CD4-positive, alpha-beta memory T cell (primary cell): ENCODE results near the gene RALGDS. TPM values are rescaled to one million over a fixed set of nuclear protein-coding genes. Genes with fewer than 3 reads are reported as not detected.

Source experiments
- CTCF ChIA-PET: fragments of 350-600 bp; sonication (Branson Sonifier 250); formaldehyde crosslinking; loops from one replicate; lab custom pipeline; 2021; ENCODE audit warnings: inconsistent platforms; ENCODE audit not compliant: partially characterized antibody; lab: Charles Lee
- POLR2A ChIA-PET: fragments of 350-600 bp; sonication (Branson Sonifier 250); formaldehyde crosslinking; loops from one replicate; lab custom pipeline; 2021; ENCODE audit not compliant: partially characterized antibody; lab: Charles Lee
- DNase-seq, 5 donors: peaks; one replicate each; pipeline versions ENCODE4 v3.0.0 to v3.0.0-alpha.2; 2020 to 2022; ENCODE audit warnings: mixed read lengths in 1 of 5
- H3K27ac ChIP-seq: one replicate; pipeline ENCODE4 v1.7.0; 2013; ENCODE audit warnings: low read depth, low read length
- H3K27me3 ChIP-seq: 2 replicates; pipeline ENCODE4 v1.7.0; 2013; ENCODE audit warnings: mild to moderate bottlenecking, low read length, moderate library complexity; ENCODE audit not compliant: insufficient read depth
- H3K36me3 ChIP-seq: 2 replicates; pipeline ENCODE4 v1.7.0; 2013; ENCODE audit warnings: mild to moderate bottlenecking, low read length, moderate library complexity; ENCODE audit not compliant: insufficient read depth
- H3K4me1 ChIP-seq: 2 replicates; pipeline ENCODE4 v1.7.0; 2013; ENCODE audit warnings: mild to moderate bottlenecking, low read length, moderate library complexity; ENCODE audit not compliant: insufficient read depth
- H3K4me3 ChIP-seq, 2 donors: one replicate each; pipeline ENCODE4 v1.7.0; 2013; ENCODE audit warnings: low read length in 2 of 2, mild to moderate bottlenecking in 1 of 2
- H3K9me3 ChIP-seq, 2 donors: one replicate each; pipeline ENCODE4 v1.7.0; 2013; ENCODE audit warnings: low read length in 2 of 2, control low read depth in 1 of 2; ENCODE audit not compliant: control insufficient read depth in 1 of 2
- H3K27ac Mint-ChIP-seq, 7 donors: one replicate each; pipeline ENCODE4 v1.8.0; 2020 to 2021; ENCODE audit warnings: mixed read lengths in 7 of 7, mild to moderate bottlenecking in 6 of 7, inconsistent platforms in 3 of 7, moderate library complexity in 3 of 7
- H3K27me3 Mint-ChIP-seq, 2 donors: one replicate each; pipeline ENCODE4 v1.8.0; 2020 to 2021; ENCODE audit warnings: mixed read lengths in 2 of 2
- H3K36me3 Mint-ChIP-seq, 2 donors: one replicate each; pipeline ENCODE4 v1.8.0; 2020 to 2021; ENCODE audit warnings: mixed read lengths in 2 of 2, inconsistent platforms in 1 of 2, mild to moderate bottlenecking in 1 of 2
- H3K4me1 Mint-ChIP-seq, 4 donors: one replicate each; pipeline ENCODE4 v1.8.0; 2020 to 2021; ENCODE audit warnings: mixed read lengths in 4 of 4, mild to moderate bottlenecking in 1 of 4
- H3K4me3 Mint-ChIP-seq, 8 donors: one replicate each; pipeline ENCODE4 v1.8.0; 2020 to 2021; ENCODE audit warnings: mixed read lengths in 8 of 8, mild to moderate bottlenecking in 7 of 8, moderate library complexity in 6 of 8, inconsistent platforms in 3 of 8
- H3K9me3 Mint-ChIP-seq, 8 donors: one replicate each; pipeline ENCODE4 v1.8.0; 2020 to 2021; ENCODE audit warnings: mixed read lengths in 8 of 8, mild to moderate bottlenecking in 5 of 8, inconsistent platforms in 3 of 8, moderate library complexity in 1 of 8
- intact Hi-C: fragments of 100-400 bp; cut with micrococcal nuclease; formaldehyde crosslinking; loops from one replicate; pipeline ENCODE4 v1.15.1; 2023
- polyA plus RNA-seq, 2 donors: library from polyadenylated mRNA; unstranded; fragments of 300-500 nt; fragmentation: Illumina TruSeq; gene quantifications; one replicate each; pipeline ENCODE4 v1.2.3, GENCODE V29; 2021
- total RNA-seq, 2 experiments: library from RNA; stranded (reverse); gene quantifications; one replicate each; pipeline ENCODE4 v1.2.3, GENCODE V29; 2021

The RALGDS gene
- total and polyA plus RNA-seq, 4 experiments from 2014 or later = 27.9 to 131 (median 95.2) TPM

GRCh38 chr9:133160742-133161546 lies 39.9 kb upstream of the RALGDS start:
- Mint-ChIP-seq H3K4me3 (peak overlapping the region in 5 of 8 donors; percentile 8 to 81 (median 49)), H3K4me1 (peaks cover 3 to 11% (median 7%) of the 10 kb centered on the region in 4 donors), H3K36me3 (no peaks in the 10 kb centered on the region), H3K27me3 (no peaks in the 10 kb centered on the region), H3K27ac (peak overlapping the region in 3 of 7 donors; percentile 5 to 76 (median 55)), H3K9me3 (no peaks in the 10 kb centered on the region)
- intact Hi-C loops = no loop called here
- Histone ChIP-seq H3K36me3 (no peaks in the 10 kb centered on the region), H3K27me3 (no peaks in the 10 kb centered on the region), H3K27ac (no peak overlapping the region), H3K4me1 (peaks cover 12% of the 10 kb centered on the region), H3K4me3 (no peak overlapping the region), H3K9me3 (no peaks in the 10 kb centered on the region)
- ChIA-PET CTCF (interaction anchor here (0.7 to 19.9 kb wide), 2 partner anchors 52 to 502 kb away, joined by 3 to 596 read pairs; partner anchors contain the start of gene RALGDS), POLR2A (interaction anchor here (1.0 kb wide), 1 partner anchor 13 kb away, joined by 4 read pairs; no protein-coding TSS in a partner anchor)
- DNase-seq = peak; percentile 31 to 45 (median 33)

GRCh38 chr9:133158695-133159094 lies 37.7 kb upstream of the RALGDS start:
- H3K27me3 Mint-ChIP-seq = no peaks in the 10 kb centered on the region
- peaks cover 3 to 11% (median 7%) of the 10 kb centered on the region in 4 donors for H3K4me1 Mint-ChIP-seq
- Histone ChIP-seq H3K9me3 (no peaks in the 10 kb centered on the region), H3K4me1 (peaks cover 9% of the 10 kb centered on the region), H3K4me3 (no peak overlapping the region), H3K36me3 (no peaks in the 10 kb centered on the region), H3K27me3 (no peaks in the 10 kb centered on the region), H3K27ac (no peak overlapping the region)
- H3K27ac Mint-ChIP-seq = no peak overlapping the region
- H3K4me3 Mint-ChIP-seq = no peak overlapping the region
- ChIA-PET POLR2A (no interaction called here), CTCF (interaction anchor here (1.2 to 19.9 kb wide), 5 partner anchors 11 to 137 kb away, joined by 4 to 596 read pairs (median 5); partner anchors contain the start of gene RALGDS)
- DNase-seq = no peak
- no peaks in the 10 kb centered on the region for H3K9me3 Mint-ChIP-seq
- intact Hi-C loops = no loop called here
- H3K36me3 Mint-ChIP-seq = no peaks in the 10 kb centered on the region

GRCh38 chr9:133155156-133155555 lies 34.1 kb upstream of the RALGDS start:
- ChIA-PET POLR2A (no interaction called here), CTCF (interaction anchor here (1.1 to 19.9 kb wide), 3 partner anchors 8 to 133 kb away, joined by 4 to 596 read pairs (median 11); partner anchors contain the start of gene RALGDS)
- no peak overlapping the region for H3K27ac ChIP-seq
- Mint-ChIP-seq H3K4me3 (no peak overlapping the region), H3K27ac (no peak overlapping the region), H3K9me3 (no peaks in the 10 kb centered on the region), H3K4me1 (no peaks in the 10 kb centered on the region), H3K27me3 (no peaks in the 10 kb centered on the region), H3K36me3 (no peaks in the 10 kb centered on the region)
- no peak for DNase-seq
- intact Hi-C loops = no loop called here
- no peak overlapping the region for H3K4me3 ChIP-seq
- H3K9me3 ChIP-seq = no peaks in the 10 kb centered on the region
- H3K36me3 ChIP-seq = no peaks in the 10 kb centered on the region
- H3K27me3 ChIP-seq = no peaks in the 10 kb centered on the region
- H3K4me1 ChIP-seq = no peaks in the 10 kb centered on the region

GRCh38 chr9:133154097-133154989 lies 33.3 kb upstream of the RALGDS start:
- no peaks in the 10 kb centered on the region for H3K27me3 ChIP-seq
- H3K4me1 ChIP-seq = peaks cover 6% of the 10 kb centered on the region
- no peak overlapping the region for H3K4me3 Mint-ChIP-seq
- no peaks in the 10 kb centered on the region for H3K9me3 Mint-ChIP-seq
- CTCF ChIA-PET = interaction anchor here (19.9 kb wide), 1 partner anchor 46 kb away, joined by 596 read pairs; the partner anchor contains the start of gene RALGDS
- no peak overlapping the region for H3K4me3 ChIP-seq
- H3K9me3 ChIP-seq = no peaks in the 10 kb centered on the region
- no peaks in the 10 kb centered on the region for H3K36me3 ChIP-seq
- no peak overlapping the region for H3K27ac Mint-ChIP-seq
- H3K4me1 Mint-ChIP-seq = peaks cover 0 to 4% (median 0%) of the 10 kb centered on the region in 4 donors
- no peak overlapping the region for H3K27ac ChIP-seq
- POLR2A ChIA-PET = no interaction called here
- H3K27me3 Mint-ChIP-seq = no peaks in the 10 kb centered on the region
- no peaks in the 10 kb centered on the region for H3K36me3 Mint-ChIP-seq
- no peak for DNase-seq
- intact Hi-C loops = no loop called here

- Mint-ChIP-seq H3K27me3 (no peaks in the 10 kb centered on the region), H3K9me3 (no peaks in the 10 kb centered on the region), H3K4me3 (peak overlapping the region in 1 of 8 donors; percentile 17), H3K27ac (no peak overlapping the region), H3K36me3 (peaks cover 0 to under 1% of the 10 kb centered on the region in 2 donors), H3K4me1 (peaks cover 0 to 7% (median under 1%) of the 10 kb centered on the region in 4 donors)
- DNase-seq = no peak
- H3K27ac ChIP-seq = no peak overlapping the region
- H3K27me3 ChIP-seq = no peaks in the 10 kb centered on the region
- H3K36me3 ChIP-seq = no peaks in the 10 kb centered on the region
- H3K9me3 ChIP-seq = no peaks in the 10 kb centered on the region
- POLR2A ChIA-PET = no interaction called here
- intact Hi-C loops = no loop called here
- peaks cover 6% of the 10 kb centered on the region for H3K4me1 ChIP-seq
- no peak overlapping the region for H3K4me3 ChIP-seq
- CTCF ChIA-PET = interaction anchor here (19.9 kb wide), 1 partner anchor 45 kb away, joined by 596 read pairs; the partner anchor contains the start of gene RALGDS
Observed at GRCh38 chr9:133153227-133154096, 32.4 kb upstream of the RALGDS start.
